GM12878 (cell line): ENCODE measurements around the gene RSF1.

Source experiments
- EGR1 ChIP-seq, 2 experiments: IDR thresholded peaks; 1 replicate in 1 of 2; 2 replicates in 1 of 2; pipeline ENCODE4 v1.6.1; 2011 to 2012; ENCODE audit warnings: low read depth in 2 of 2, low read length in 2 of 2, borderline replicate concordance in 1 of 2, mild to moderate bottlenecking in 1 of 2, moderate library complexity in 1 of 2
- POLR2AphosphoS2 ChIP-seq: IDR thresholded peaks from 2 replicates; pipeline ENCODE4 v1.6.1; 2011; ENCODE audit warnings: low read depth, mild to moderate bottlenecking, low read length, improper control_type of control experiment, moderate library complexity
- RAD21 ChIP-seq: IDR thresholded peaks from 2 replicates; pipeline ENCODE4 v1.6.1; 2011; ENCODE audit warnings: mild to moderate bottlenecking, low read depth, low read length, moderate library complexity; ENCODE audit not compliant: insufficient read depth
- RFX5 ChIP-seq: IDR thresholded peaks from 2 replicates; pipeline ENCODE4 v1.6.1; 2011; ENCODE audit warnings: low read depth, low read length, improper control_type of control experiment
- SMARCA5 ChIP-seq: fragments of 450-650 bp; IDR thresholded peaks from 2 replicates; pipeline ENCODE4 v1.6.1; 2017; ENCODE audit warnings: mild to moderate bottlenecking
- SUZ12 ChIP-seq: fragments of 200-600 bp; sonication (generic); IDR thresholded peaks from one replicate; pipeline ENCODE4 v1.6.1; 2018; ENCODE audit warnings: antibody characterized with exemption, mild to moderate bottlenecking; ENCODE audit not compliant: unreplicated experiment
- TAF1 ChIP-seq: IDR thresholded peaks from 2 replicates; pipeline ENCODE4 v1.6.1; 2011; ENCODE audit warnings: mild to moderate bottlenecking, low read depth, low read length, borderline replicate concordance
- ZNF274 ChIP-seq: IDR thresholded peaks from one replicate; pipeline ENCODE4 v1.8.0; 2011; ENCODE audit not compliant: insufficient read length, insufficient read depth
- TF ChIP-seq, protein P1 (sequence below), 3 experiments: IDR thresholded peaks in 2 of 3; conservative IDR thresholded peaks in 1 of 3; 2 replicates each; pipeline ENCODE4 v1.5.1; 2011; ENCODE audit warnings: low read depth in 3 of 3, low read length in 3 of 3, mild to moderate bottlenecking in 3 of 3, control low read depth in 2 of 3, moderate library complexity in 2 of 3, inconsistent platforms in 1 of 3, mixed read lengths in 1 of 3; ENCODE audit not compliant: control insufficient read depth in 2 of 3, insufficient read depth in 1 of 3; ENCODE audit errors: extremely low read depth in 1 of 3

DNA sequence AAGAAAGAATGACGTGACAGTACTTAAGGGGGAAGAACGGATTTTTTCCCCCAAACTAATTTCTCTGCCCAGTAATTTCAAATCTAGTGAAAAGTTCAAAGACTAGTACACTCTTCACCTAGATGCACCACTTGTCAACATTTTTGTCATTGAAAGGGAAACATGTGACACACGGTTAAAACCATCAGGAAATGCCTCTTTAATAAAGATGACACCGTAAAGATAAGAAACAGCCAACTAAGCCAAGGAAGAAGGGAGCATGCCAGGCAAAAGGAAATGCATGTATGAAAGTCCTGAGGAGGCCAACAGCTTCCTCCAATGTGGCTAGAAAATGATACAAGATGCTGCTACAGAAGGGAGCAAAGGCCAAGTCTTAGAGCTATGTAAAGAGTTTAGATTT is 49.4 kb downstream of the RSF1 start:
- TF ChIP-seq RAD21 (no peak), SMARCA5 (no peak), SUZ12 (no peak), EGR1 (IDR thresholded peaks at IDR 0.05; ENCODE audit: borderline replicate concordance in 1 of 2, low read depth in 2 of 2, low read length in 2 of 2) (no peak), POLR2AphosphoS2 (no peak), TAF1 (no peak), ZNF274 (no peak), RFX5 (no peak)
- TF ChIP-seq, protein P1, sequence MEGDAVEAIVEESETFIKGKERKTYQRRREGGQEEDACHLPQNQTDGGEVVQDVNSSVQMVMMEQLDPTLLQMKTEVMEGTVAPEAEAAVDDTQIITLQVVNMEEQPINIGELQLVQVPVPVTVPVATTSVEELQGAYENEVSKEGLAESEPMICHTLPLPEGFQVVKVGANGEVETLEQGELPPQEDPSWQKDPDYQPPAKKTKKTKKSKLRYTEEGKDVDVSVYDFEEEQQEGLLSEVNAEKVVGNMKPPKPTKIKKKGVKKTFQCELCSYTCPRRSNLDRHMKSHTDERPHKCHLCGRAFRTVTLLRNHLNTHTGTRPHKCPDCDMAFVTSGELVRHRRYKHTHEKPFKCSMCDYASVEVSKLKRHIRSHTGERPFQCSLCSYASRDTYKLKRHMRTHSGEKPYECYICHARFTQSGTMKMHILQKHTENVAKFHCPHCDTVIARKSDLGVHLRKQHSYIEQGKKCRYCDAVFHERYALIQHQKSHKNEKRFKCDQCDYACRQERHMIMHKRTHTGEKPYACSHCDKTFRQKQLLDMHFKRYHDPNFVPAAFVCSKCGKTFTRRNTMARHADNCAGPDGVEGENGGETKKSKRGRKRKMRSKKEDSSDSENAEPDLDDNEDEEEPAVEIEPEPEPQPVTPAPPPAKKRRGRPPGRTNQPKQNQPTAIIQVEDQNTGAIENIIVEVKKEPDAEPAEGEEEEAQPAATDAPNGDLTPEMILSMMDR (IDR thresholded peaks at IDR 0.05 in 2 of 3, conservative IDR thresholded peaks at IDR 0.05 in 1 of 3; ENCODE audit: control insufficient read depth in 2 of 3, extremely low read depth in 1 of 3, insufficient read depth in 1 of 3, low read depth in 3 of 3, low read length in 3 of 3) = no peak
